IMR-90 (cell line): ENCODE measurements around the gene C10orf95.

Experiments used
- BHLHE40 ChIP-seq: fragments of 150-350 bp; IDR thresholded peaks from 2 replicates; pipeline ENCODE4 v1.6.1; 2016; ENCODE audit warnings: mild to moderate bottlenecking, low read depth, low read length
- CEBPB ChIP-seq: IDR thresholded peaks from 2 replicates; pipeline ENCODE4 v1.6.1; 2012; ENCODE audit warnings: low read depth, low read length, improper control_type of control experiment
- MAZ ChIP-seq: IDR thresholded peaks from 2 replicates; pipeline ENCODE4 v1.6.1; 2012; ENCODE audit warnings: low read depth, mild to moderate bottlenecking, low read length, improper control_type of control experiment, moderate library complexity, borderline replicate concordance
- NFE2L2 ChIP-seq: fragments of 150-350 bp; IDR thresholded peaks from 2 replicates; pipeline ENCODE4 v1.6.1; 2016; ENCODE audit warnings: low read depth, mild to moderate bottlenecking, low read length
- POLR2A ChIP-seq: IDR thresholded peaks from 2 replicates; pipeline ENCODE4 v1.6.1; 2012; ENCODE audit warnings: mild to moderate bottlenecking, low read depth, low read length
- SMC3 ChIP-seq: fragments of 150-350 bp; IDR thresholded peaks from 2 replicates; pipeline ENCODE4 v1.6.1; 2016; ENCODE audit warnings: low read depth, mild to moderate bottlenecking, antibody characterized with exemption, low read length, moderate library complexity
- TF ChIP-seq, protein P1 (sequence below): conservative IDR thresholded peaks from 2 replicates; pipeline ENCODE4 v1.5.1; 2012; ENCODE audit warnings: mild to moderate bottlenecking, low read depth, low read length, improper control_type of control experiment
- TF ChIP-seq, protein P2 (sequence below): fragments of 150-350 bp; IDR thresholded peaks from 2 replicates; pipeline ENCODE4 v1.6.1; 2017; ENCODE audit warnings: mild to moderate bottlenecking, antibody characterized with exemption, low read length, low read depth

DNA sequence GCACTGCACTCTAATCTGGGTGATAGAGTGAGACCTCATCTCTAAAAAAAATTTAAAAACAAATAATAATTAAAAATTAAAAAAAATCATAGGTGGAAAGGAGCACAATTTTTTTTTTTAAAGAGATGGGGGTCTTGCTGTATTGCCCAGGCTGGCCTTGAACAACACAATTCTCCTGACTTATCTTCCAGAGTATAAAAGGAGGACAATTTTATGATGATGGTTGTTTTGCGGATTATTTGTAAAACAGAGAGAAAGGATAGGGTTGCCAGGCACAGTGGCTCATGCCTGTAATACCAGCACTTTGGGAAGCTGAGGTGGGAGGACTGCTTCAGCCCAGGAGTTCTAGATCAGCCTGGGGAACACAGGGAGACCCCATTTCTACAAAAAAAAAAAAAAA is 46.2 kb upstream of the C10orf95 start:
- no peak for TF ChIP-seq POLR2A
- TF ChIP-seq BHLHE40: no peak
- TF ChIP-seq, protein P1, sequence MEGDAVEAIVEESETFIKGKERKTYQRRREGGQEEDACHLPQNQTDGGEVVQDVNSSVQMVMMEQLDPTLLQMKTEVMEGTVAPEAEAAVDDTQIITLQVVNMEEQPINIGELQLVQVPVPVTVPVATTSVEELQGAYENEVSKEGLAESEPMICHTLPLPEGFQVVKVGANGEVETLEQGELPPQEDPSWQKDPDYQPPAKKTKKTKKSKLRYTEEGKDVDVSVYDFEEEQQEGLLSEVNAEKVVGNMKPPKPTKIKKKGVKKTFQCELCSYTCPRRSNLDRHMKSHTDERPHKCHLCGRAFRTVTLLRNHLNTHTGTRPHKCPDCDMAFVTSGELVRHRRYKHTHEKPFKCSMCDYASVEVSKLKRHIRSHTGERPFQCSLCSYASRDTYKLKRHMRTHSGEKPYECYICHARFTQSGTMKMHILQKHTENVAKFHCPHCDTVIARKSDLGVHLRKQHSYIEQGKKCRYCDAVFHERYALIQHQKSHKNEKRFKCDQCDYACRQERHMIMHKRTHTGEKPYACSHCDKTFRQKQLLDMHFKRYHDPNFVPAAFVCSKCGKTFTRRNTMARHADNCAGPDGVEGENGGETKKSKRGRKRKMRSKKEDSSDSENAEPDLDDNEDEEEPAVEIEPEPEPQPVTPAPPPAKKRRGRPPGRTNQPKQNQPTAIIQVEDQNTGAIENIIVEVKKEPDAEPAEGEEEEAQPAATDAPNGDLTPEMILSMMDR: no peak
- TF ChIP-seq MAZ: no peak
- no peak for TF ChIP-seq SMC3
- TF ChIP-seq, protein P2, sequence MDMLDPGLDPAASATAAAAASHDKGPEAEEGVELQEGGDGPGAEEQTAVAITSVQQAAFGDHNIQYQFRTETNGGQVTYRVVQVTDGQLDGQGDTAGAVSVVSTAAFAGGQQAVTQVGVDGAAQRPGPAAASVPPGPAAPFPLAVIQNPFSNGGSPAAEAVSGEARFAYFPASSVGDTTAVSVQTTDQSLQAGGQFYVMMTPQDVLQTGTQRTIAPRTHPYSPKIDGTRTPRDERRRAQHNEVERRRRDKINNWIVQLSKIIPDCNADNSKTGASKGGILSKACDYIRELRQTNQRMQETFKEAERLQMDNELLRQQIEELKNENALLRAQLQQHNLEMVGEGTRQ: no peak
- no peak for TF ChIP-seq CEBPB
- no peak for TF ChIP-seq NFE2L2
